Smooth muscle cell (in vitro differentiated cells): ENCODE results near the gene ROBO1. TPM values are rescaled to one million over a fixed set of nuclear protein-coding genes. Genes with fewer than 3 reads are reported as not detected.

Experiments
- DNase-seq: peaks from one replicate; lab custom pipeline; 2025; ENCODE audit not compliant: unreplicated experiment; lab: John Stamatoyannopoulos, UW
- H2AFZ ChIP-seq: fragments of 200-600 bp; sonication (generic); 2 replicates; pipeline ENCODE4 v1.6.0; 2016; ENCODE audit warnings: antibody characterized with exemption, low read depth, mild to moderate bottlenecking
- H3F3A ChIP-seq: fragments of 200-600 bp; sonication (generic); 2 replicates; pipeline ENCODE4 v1.6.0; 2017; ENCODE audit warnings: antibody characterized with exemption, low read depth
- H3K27ac ChIP-seq: fragments of 200-600 bp; sonication (generic); 2 replicates; pipeline ENCODE4 v1.5.1; 2016; ENCODE audit warnings: low read depth, mild to moderate bottlenecking
- H3K27me3 ChIP-seq: fragments of 200-600 bp; sonication (generic); 2 replicates; pipeline ENCODE4 v1.6.1; 2016; ENCODE audit warnings: low read depth, mild to moderate bottlenecking
- H3K36me3 ChIP-seq: fragments of 200-600 bp; sonication (generic); 2 replicates; pipeline ENCODE4 v1.5.1; 2016; ENCODE audit warnings: low read depth
- H3K4me1 ChIP-seq: fragments of 200-600 bp; sonication (generic); 2 replicates; pipeline ENCODE4 v1.5.1; 2016; ENCODE audit warnings: low read depth
- H3K4me2 ChIP-seq: fragments of 200-600 bp; sonication (generic); 2 replicates; pipeline ENCODE4 v1.6.0; 2016; ENCODE audit warnings: mild to moderate bottlenecking
- H3K4me3 ChIP-seq: fragments of 200-600 bp; sonication (generic); 2 replicates; pipeline ENCODE4 v1.5.1; 2016; ENCODE audit warnings: mild to moderate bottlenecking
- H3K79me2 ChIP-seq: fragments of 200-600 bp; sonication (generic); 2 replicates; pipeline ENCODE4 v1.6.0; 2016; ENCODE audit warnings: low read depth, mild to moderate bottlenecking
- H3K9ac ChIP-seq: fragments of 200-600 bp; sonication (generic); 2 replicates; pipeline ENCODE4 v1.6.0; 2016; ENCODE audit warnings: low read depth
- H3K9me3 ChIP-seq: fragments of 200-600 bp; sonication (generic); replicated peaks from 2 replicates; pipeline ENCODE4 v1.5.1; 2016; ENCODE audit warnings: low read depth
- H4K20me1 ChIP-seq: fragments of 200-600 bp; sonication (generic); 2 replicates; pipeline ENCODE4 v1.6.0; 2016; ENCODE audit warnings: low read depth
- WGBS: methylation state at CpG from one replicate; pipeline ENCODE4 v1.1.7; 2016; ENCODE audit warnings: low lambda C conversion rate; 5-methylcytosine and 5-hydroxymethylcytosine counted together
- polyA plus RNA-seq: library from polyadenylated mRNA; unstranded; fragments of >200 nt; fragmentation: Nextera tagmentation; extraction: Ambion mirVana; gene quantifications from 2 replicates; pipeline ENCODE4 v1.2.1, GENCODE V29; 2016
- total RNA-seq: library from RNA; depleted of rRNA; stranded (reverse); fragments of >200 nt; gene quantifications from 2 replicates; pipeline ENCODE4 v1.2.3, GENCODE V29; 2014
- TF ChIP-seq, protein P1 (sequence below): fragments of 200-600 bp; sonication (generic); IDR thresholded peaks from 2 replicates; pipeline ENCODE4 v1.5.1; 2017; ENCODE audit warnings: borderline replicate concordance, mild to moderate bottlenecking, antibody characterized with exemption; ENCODE audit not compliant: insufficient read depth, poor library complexity, severe bottlenecking

The ROBO1 gene
- total and polyA plus RNA-seq, 2 experiments from 2014 or later: 30.5 to 79.5 TPM

DNA sequence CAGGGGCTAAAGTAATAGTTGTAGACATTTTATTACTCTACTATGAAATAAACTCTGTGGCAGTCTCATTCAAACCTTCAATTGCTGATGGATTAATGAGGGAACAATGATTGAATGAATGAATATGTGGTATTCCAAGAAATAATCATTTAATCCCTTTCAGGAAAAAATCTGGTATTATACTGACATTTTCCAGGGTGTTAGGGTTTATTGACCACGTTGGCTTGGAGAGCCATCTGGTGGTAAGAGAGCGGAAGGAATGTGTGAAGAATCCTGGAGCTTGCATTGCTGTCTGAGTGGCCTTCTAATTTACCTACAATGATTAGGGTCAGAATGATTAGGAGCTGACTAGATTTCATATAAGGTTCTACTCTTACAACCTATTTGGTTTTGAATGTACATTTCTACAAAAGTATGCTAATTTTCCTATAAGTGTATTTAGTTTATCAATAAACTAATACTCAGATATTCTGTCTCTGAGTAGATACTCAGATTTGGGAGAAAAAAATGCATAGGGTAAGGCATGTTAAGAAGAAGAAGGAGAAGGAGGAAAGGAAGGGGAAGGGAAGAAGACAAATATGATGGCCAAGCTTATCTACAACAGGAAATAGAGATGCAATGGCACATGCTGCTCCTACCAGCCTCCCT is 249.9 kb downstream of the ROBO1 start:
- no peak overlapping the region for H3K9ac ChIP-seq
- H3K4me1 ChIP-seq: no peaks in the 10 kb centered on the region
- WGBS: 11% methylated on average over 2 of the region's 2 CpGs
- H3K4me3 ChIP-seq: no peak overlapping the region
- H3K27me3 ChIP-seq: peaks cover 6% of the 10 kb centered on the region
- TF ChIP-seq, protein P1, sequence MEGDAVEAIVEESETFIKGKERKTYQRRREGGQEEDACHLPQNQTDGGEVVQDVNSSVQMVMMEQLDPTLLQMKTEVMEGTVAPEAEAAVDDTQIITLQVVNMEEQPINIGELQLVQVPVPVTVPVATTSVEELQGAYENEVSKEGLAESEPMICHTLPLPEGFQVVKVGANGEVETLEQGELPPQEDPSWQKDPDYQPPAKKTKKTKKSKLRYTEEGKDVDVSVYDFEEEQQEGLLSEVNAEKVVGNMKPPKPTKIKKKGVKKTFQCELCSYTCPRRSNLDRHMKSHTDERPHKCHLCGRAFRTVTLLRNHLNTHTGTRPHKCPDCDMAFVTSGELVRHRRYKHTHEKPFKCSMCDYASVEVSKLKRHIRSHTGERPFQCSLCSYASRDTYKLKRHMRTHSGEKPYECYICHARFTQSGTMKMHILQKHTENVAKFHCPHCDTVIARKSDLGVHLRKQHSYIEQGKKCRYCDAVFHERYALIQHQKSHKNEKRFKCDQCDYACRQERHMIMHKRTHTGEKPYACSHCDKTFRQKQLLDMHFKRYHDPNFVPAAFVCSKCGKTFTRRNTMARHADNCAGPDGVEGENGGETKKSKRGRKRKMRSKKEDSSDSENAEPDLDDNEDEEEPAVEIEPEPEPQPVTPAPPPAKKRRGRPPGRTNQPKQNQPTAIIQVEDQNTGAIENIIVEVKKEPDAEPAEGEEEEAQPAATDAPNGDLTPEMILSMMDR: peak; percentile 57
- H3K36me3 ChIP-seq: no peaks in the 10 kb centered on the region
- H3K79me2 ChIP-seq: no peaks in the 10 kb centered on the region
- no peak overlapping the region for H3K27ac ChIP-seq
- H3K4me2 ChIP-seq: no peak overlapping the region
- no peak overlapping the region for H2AFZ ChIP-seq
- H3F3A ChIP-seq: no peaks in the 10 kb centered on the region
- H4K20me1 ChIP-seq: no peaks in the 10 kb centered on the region
- no peak for DNase-seq
- no peaks in the 10 kb centered on the region for H3K9me3 ChIP-seq

GRCh38 chr3:79516795-79517194 is 251.0 kb downstream of the ROBO1 start:
- Histone ChIP-seq H3K9ac (no peak overlapping the region), H3K4me1 (no peaks in the 10 kb centered on the region), H3K79me2 (no peaks in the 10 kb centered on the region), H3K36me3 (no peaks in the 10 kb centered on the region), H3K27me3 (no peaks in the 10 kb centered on the region), H3K4me3 (no peak overlapping the region), H3K27ac (no peak overlapping the region), H3F3A (no peaks in the 10 kb centered on the region), H3K9me3 (no peaks in the 10 kb centered on the region), H2AFZ (no peak overlapping the region), H4K20me1 (no peaks in the 10 kb centered on the region), H3K4me2 (no peak overlapping the region)
- 86% methylated on average over 4 of the region's 4 CpGs for WGBS
- DNase-seq: no peak
- TF ChIP-seq, protein P1: no peak

GRCh38 chr3:79515072-79515471 is 252.7 kb downstream of the ROBO1 start:
- TF ChIP-seq, protein P1: no peak
- Histone ChIP-seq H3K9me3 (no peaks in the 10 kb centered on the region), H3K4me1 (no peaks in the 10 kb centered on the region), H3F3A (no peaks in the 10 kb centered on the region), H2AFZ (no peak overlapping the region), H4K20me1 (no peaks in the 10 kb centered on the region), H3K27ac (no peak overlapping the region), H3K36me3 (no peaks in the 10 kb centered on the region), H3K79me2 (no peaks in the 10 kb centered on the region), H3K4me3 (no peak overlapping the region), H3K4me2 (no peak overlapping the region), H3K27me3 (no peaks in the 10 kb centered on the region), H3K9ac (no peak overlapping the region)
- 82% methylated on average over 4 of the region's 4 CpGs for WGBS
- DNase-seq: no peak

DNA sequence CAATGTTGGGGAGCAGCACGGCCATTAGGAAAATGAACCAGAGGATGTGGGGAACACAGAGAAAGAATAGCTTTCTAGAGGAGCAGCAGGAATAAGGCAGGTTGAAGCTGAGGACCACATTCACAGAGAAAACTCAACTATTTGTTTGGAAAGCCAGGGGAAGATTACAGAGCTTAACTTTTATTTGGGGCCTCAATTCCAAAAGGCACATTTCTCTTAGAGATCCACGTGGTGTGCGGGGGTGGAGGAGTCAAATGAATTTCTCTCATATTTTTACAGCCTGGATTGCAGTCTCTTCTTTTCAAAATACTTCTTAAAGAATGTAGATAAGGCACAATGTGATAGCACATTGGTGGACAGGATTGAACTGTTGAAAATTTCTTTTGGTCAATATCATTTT is 253.7 kb downstream of the ROBO1 start:
- Histone ChIP-seq H3K79me2 (no peaks in the 10 kb centered on the region), H3F3A (no peaks in the 10 kb centered on the region), H3K4me3 (no peak overlapping the region), H3K9me3 (no peaks in the 10 kb centered on the region), H3K4me1 (no peaks in the 10 kb centered on the region), H2AFZ (no peak overlapping the region), H3K9ac (no peak overlapping the region), H3K4me2 (no peak overlapping the region), H3K36me3 (no peaks in the 10 kb centered on the region), H3K27me3 (no peaks in the 10 kb centered on the region), H3K27ac (no peak overlapping the region), H4K20me1 (no peaks in the 10 kb centered on the region)
- TF ChIP-seq, protein P1: no peak
- DNase-seq: no peak
- WGBS: 68% methylated on average over 3 of the region's 3 CpGs
